DOHH2 (cell line): ENCODE data around the gene PRKAB1.
"Not testable (repeated sequence)": the region's sequence is repeated elsewhere in the genome, so short reads cannot be mapped to it uniquely, and the experiment has no call there.

Source experiments
- H3F3A ChIP-seq: fragments of 200-600 bp; sonication (generic), shearing (Covaris generic); 2 replicates; pipeline ENCODE4 v1.6.0; 2016; ENCODE audit warnings: antibody characterized with exemption, mild to moderate bottlenecking; ENCODE audit not compliant: control insufficient read depth, insufficient read depth
- H3K27ac ChIP-seq: fragments of 200-600 bp; sonication (generic); 2 replicates; pipeline ENCODE4 v1.5.1; 2014; ENCODE audit warnings: low read depth, mild to moderate bottlenecking, low read length, moderate library complexity
- H3K27me3 ChIP-seq: fragments of 200-600 bp; sonication (generic); 2 replicates; pipeline ENCODE4 v1.6.1; 2014; ENCODE audit warnings: mild to moderate bottlenecking, low read length, mixed read lengths; ENCODE audit not compliant: control insufficient read depth
- H3K36me3 ChIP-seq: fragments of 200-600 bp; sonication (generic); 2 replicates; pipeline ENCODE4 v1.6.1; 2014; ENCODE audit warnings: mild to moderate bottlenecking, low read length, moderate library complexity, mixed read lengths; ENCODE audit not compliant: control insufficient read depth
- H3K4me1 ChIP-seq: fragments of 200-600 bp; sonication (generic); 2 replicates; pipeline ENCODE4 v1.6.1; 2014; ENCODE audit warnings: mild to moderate bottlenecking, low read length, mixed read lengths; ENCODE audit not compliant: control insufficient read depth
- H3K4me2 ChIP-seq: fragments of 200-600 bp; sonication (generic); 2 replicates; pipeline ENCODE4 v1.6.0; 2014; ENCODE audit warnings: mild to moderate bottlenecking, low read length, moderate library complexity
- H3K4me3 ChIP-seq: fragments of 200-600 bp; sonication (generic); 2 replicates; pipeline ENCODE4 v1.5.1; 2014; ENCODE audit warnings: mild to moderate bottlenecking, low read length, mixed read lengths
- H3K79me2 ChIP-seq: fragments of 200-600 bp; sonication (generic); 2 replicates; pipeline ENCODE4 v1.6.1; 2014; ENCODE audit warnings: mild to moderate bottlenecking, low read length, mixed read lengths; ENCODE audit not compliant: control insufficient read depth
- H3K9me2 ChIP-seq: fragments of 200-600 bp; sonication (generic); replicated peaks from 2 replicates; pipeline ENCODE4 v1.6.1; 2014; ENCODE audit warnings: mild to moderate bottlenecking, low read length, mixed read lengths; ENCODE audit not compliant: control insufficient read depth
- H3K9me3 ChIP-seq: fragments of 200-600 bp; sonication (generic); 2 replicates; pipeline ENCODE4 v1.6.1; 2014; ENCODE audit warnings: antibody characterized with exemption, low read length, mixed read lengths; ENCODE audit not compliant: control insufficient read depth, insufficient read depth
- H4K20me1 ChIP-seq: fragments of 200-600 bp; sonication (generic); 2 replicates; pipeline ENCODE4 v1.6.0; 2014; ENCODE audit warnings: low read depth, mild to moderate bottlenecking, antibody characterized with exemption, low read length, moderate library complexity; ENCODE audit not compliant: control insufficient read depth, insufficient read depth
- EZH2phosphoT487 ChIP-seq: fragments of 200-600 bp; sonication (generic); IDR thresholded peaks from 2 replicates; pipeline ENCODE4 v1.6.1; 2017; ENCODE audit warnings: borderline replicate concordance, mild to moderate bottlenecking, antibody characterized with exemption, low read length, moderate library complexity, mixed read lengths
- TF ChIP-seq, protein P1 (sequence below): fragments of 200-600 bp; sonication (generic); IDR thresholded peaks from one replicate; pipeline ENCODE4 v1.5.1; 2014; ENCODE audit warnings: antibody characterized with exemption, mild to moderate bottlenecking, low read depth, low read length; ENCODE audit not compliant: poor library complexity, severe bottlenecking

Gene PRKAB1

DNA sequence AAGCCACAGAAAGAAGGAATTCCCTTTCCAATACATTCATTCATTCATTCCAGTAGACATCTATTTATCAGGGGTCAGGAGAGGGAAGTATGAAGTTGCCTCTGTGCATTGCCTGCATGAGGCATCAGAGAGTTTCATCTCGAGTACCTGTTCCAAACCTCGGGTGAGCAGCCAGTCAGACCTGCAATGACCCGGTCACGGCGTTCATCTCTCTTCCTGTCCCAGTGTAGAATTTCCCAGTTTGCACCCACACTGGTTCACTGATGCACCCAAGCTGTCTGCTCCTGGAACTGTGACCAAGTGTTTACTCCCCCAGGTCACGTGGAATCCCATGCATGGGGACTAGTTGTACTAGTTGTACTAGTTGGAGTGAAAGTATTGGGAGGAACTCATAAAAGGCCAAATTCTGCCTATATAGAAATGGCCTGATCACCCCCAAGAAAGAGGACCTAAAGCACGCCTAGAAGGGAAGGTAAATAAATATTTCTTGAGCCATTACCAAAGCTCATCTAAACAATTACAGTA is 22.3 kb upstream of the PRKAB1 start:
- H3K9me3 ChIP-seq: no peaks in the 10 kb centered on the region

DNA sequence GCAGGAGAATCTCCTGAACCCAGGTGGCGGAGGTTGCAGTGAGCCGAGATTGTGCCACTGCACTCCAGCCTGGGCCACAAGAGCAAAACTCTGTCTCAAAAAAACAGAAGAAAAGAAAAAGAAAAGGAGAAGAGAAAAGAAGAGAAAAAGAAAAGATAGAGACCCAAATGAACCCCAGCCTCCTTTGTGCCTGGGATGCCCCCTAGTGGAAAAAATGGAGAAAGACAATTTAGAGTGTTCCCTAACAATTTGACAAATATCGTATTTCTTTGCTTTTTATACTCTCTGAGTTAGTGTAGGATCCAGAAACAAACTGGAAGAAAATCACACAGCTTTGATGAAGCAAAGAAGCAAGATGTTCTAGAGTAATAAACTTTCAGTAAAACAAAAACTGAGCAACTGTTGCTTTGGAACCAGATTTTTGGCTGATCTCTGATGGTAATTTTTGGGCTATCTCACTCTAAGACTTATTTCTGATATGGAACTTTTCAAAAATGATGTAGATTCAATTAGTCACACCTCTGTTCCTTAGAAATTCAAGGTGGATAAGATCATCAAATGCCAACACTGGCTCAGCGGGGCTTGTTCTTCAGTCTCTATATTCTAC is 18.6 kb upstream of the PRKAB1 start:
- no peaks in the 10 kb centered on the region for H3K36me3 ChIP-seq
- no peaks in the 10 kb centered on the region for H3K4me1 ChIP-seq
- H3K9me2 ChIP-seq: no peaks in the 10 kb centered on the region
- H3K27me3 ChIP-seq: no peaks in the 10 kb centered on the region
- H3F3A ChIP-seq: no peaks in the 10 kb centered on the region
- H4K20me1 ChIP-seq: no peaks in the 10 kb centered on the region
- H3K27ac ChIP-seq: no peak overlapping the region
- H3K4me2 ChIP-seq: no peak overlapping the region
- no peaks in the 10 kb centered on the region for H3K9me3 ChIP-seq
- TF ChIP-seq, protein P1, sequence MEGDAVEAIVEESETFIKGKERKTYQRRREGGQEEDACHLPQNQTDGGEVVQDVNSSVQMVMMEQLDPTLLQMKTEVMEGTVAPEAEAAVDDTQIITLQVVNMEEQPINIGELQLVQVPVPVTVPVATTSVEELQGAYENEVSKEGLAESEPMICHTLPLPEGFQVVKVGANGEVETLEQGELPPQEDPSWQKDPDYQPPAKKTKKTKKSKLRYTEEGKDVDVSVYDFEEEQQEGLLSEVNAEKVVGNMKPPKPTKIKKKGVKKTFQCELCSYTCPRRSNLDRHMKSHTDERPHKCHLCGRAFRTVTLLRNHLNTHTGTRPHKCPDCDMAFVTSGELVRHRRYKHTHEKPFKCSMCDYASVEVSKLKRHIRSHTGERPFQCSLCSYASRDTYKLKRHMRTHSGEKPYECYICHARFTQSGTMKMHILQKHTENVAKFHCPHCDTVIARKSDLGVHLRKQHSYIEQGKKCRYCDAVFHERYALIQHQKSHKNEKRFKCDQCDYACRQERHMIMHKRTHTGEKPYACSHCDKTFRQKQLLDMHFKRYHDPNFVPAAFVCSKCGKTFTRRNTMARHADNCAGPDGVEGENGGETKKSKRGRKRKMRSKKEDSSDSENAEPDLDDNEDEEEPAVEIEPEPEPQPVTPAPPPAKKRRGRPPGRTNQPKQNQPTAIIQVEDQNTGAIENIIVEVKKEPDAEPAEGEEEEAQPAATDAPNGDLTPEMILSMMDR: peak; percentile 80
- no peak for TF ChIP-seq EZH2phosphoT487
- H3K79me2 ChIP-seq: no peaks in the 10 kb centered on the region
- H3K4me3 ChIP-seq: no peak overlapping the region

More for the DNA sequence above, 22.3 kb upstream of the PRKAB1 start:
- no peak overlapping the region for H3K27ac ChIP-seq
- no peaks in the 10 kb centered on the region for H3K27me3 ChIP-seq
- TF ChIP-seq, protein P1: no peak
- no peak for TF ChIP-seq EZH2phosphoT487
- no peaks in the 10 kb centered on the region for H3K9me2 ChIP-seq
- H3K4me3 ChIP-seq: no peak overlapping the region
- H3K4me2 ChIP-seq: no peak overlapping the region
- H3K4me1 ChIP-seq: no peaks in the 10 kb centered on the region
- no peaks in the 10 kb centered on the region for H3K79me2 ChIP-seq
- no peaks in the 10 kb centered on the region for H4K20me1 ChIP-seq
- no peaks in the 10 kb centered on the region for H3K36me3 ChIP-seq
- H3F3A ChIP-seq: no peaks in the 10 kb centered on the region

DNA sequence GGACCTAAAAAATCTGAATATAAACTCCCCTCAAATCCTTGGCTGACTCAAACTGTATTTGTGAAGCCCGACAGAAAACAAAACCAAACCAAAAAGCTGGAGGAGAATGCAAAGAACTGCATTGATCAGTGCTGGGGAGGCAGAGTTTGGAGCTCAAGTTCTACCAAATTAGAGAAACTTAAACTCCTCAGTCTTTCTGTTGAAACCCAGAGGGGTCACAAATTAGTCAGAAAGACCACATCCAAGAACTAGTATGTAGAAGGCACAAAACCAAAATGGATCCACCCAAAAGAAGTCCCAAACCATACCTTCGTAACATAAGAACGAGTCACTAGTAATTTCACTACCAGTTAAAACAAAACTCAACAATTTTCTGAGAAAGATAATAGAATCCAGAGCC is 15.3 kb upstream of the PRKAB1 start:
- H3K4me3 ChIP-seq: no peak overlapping the region
- no peak overlapping the region for H3K4me2 ChIP-seq
- H3K9me3 ChIP-seq: no peaks in the 10 kb centered on the region
- no peaks in the 10 kb centered on the region for H3K36me3 ChIP-seq
- H3K79me2 ChIP-seq: no peaks in the 10 kb centered on the region
- no peak overlapping the region for H3K27ac ChIP-seq
- no peaks in the 10 kb centered on the region for H3K27me3 ChIP-seq
- no peaks in the 10 kb centered on the region for H3K4me1 ChIP-seq
- TF ChIP-seq, protein P1: no peak
- TF ChIP-seq EZH2phosphoT487: no peak
- H4K20me1 ChIP-seq: no peaks in the 10 kb centered on the region
- no peaks in the 10 kb centered on the region for H3F3A ChIP-seq
- no peaks in the 10 kb centered on the region for H3K9me2 ChIP-seq

DNA sequence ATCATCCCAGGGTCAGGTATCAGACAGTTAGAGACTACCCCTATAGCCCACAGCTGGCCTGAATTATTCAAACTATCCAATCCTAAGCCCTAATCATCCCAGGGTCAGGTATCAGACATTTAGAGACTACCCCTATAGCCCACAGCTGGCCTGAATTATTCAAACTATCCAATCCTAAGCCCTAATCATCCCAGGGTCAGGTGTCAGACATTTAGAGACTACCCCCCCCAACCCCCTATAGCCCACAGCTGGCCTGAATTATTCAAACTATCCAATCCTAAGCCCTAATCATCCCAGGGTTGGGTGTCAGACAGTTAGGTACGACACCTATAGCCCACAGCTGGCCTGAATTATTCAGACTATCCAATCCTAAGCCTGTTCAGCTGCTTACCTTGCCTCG is 10.9 kb upstream of the PRKAB1 start:
- H3K4me3 ChIP-seq: not testable (repeated sequence)

DNA sequence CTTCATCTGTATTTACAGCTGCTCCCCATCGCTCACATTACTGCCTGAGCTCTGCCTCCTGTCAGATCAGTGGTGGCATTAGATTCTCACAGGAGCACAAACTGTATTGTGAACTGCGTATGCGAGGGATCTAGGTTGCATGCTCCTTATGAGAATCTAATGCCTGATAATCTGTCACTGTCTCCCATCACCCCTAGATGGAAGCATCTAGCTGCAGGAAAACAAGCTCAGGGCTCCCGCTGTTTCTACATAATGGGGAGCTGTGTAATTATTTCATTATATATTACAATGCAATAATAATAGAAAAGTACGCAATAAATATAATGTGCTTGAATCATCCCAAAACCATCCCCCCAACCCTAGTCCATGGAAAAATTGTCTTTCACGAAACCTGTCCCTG is 9.8 kb upstream of the PRKAB1 start:
- H3K36me3 ChIP-seq, H4K20me1 ChIP-seq, H3K27ac ChIP-seq, H3K4me1 ChIP-seq, H3K27me3 ChIP-seq, H3K4me3 ChIP-seq, H3K79me2 ChIP-seq, H3K4me2 ChIP-seq, H3F3A ChIP-seq, H3K9me2 ChIP-seq, H3K9me3 ChIP-seq: not testable (repeated sequence)

More for the DNA sequence above, 10.9 kb upstream of the PRKAB1 start:
- H3K36me3 ChIP-seq, H3K9me2 ChIP-seq, H3K79me2 ChIP-seq, H3K4me1 ChIP-seq, H3K4me2 ChIP-seq, H3K27me3 ChIP-seq, H3K27ac ChIP-seq, H3F3A ChIP-seq, H4K20me1 ChIP-seq, H3K9me3 ChIP-seq: not testable (repeated sequence)
